OCI-LY3 (cell line): ENCODE measurements around the gene CA7.

Experiments used
- H2AFZ ChIP-seq: fragments of 200-600, 300-600 bp; shearing (Covaris generic); 2 replicates; pipeline ENCODE4 v1.6.0; 2014; ENCODE audit warnings: antibody characterized with exemption, low read depth, low read length
- H3K27ac ChIP-seq: fragments of 200-600, 300-600 bp; sonication (generic); 2 replicates; pipeline ENCODE4 v1.5.1; 2014; ENCODE audit warnings: mild to moderate bottlenecking, low read length, moderate library complexity, mixed read lengths
- H3K27me3 ChIP-seq: fragments of 200-600, 300-600 bp; sonication (generic); 2 replicates; pipeline ENCODE4 v1.6.1; 2014; ENCODE audit warnings: low read depth, low read length, mixed read lengths
- H3K36me3 ChIP-seq: fragments of 200-600, 300-600 bp; sonication (generic); replicated peaks from 2 replicates; pipeline ENCODE3; 2014; ENCODE audit warnings: low read depth, low read length, mixed read lengths
- H3K4me1 ChIP-seq: fragments of 300-600, 200-600 bp; sonication (generic); 2 replicates; pipeline ENCODE4 v1.6.1; 2014; ENCODE audit warnings: low read length, mixed read lengths
- H3K4me2 ChIP-seq: fragments of 200-600, 300-600 bp; sonication (generic); 2 replicates; pipeline ENCODE4 v1.6.1; 2014; ENCODE audit warnings: low read length, mixed read lengths
- H3K4me3 ChIP-seq: fragments of 300-600, 200-600 bp; sonication (generic); 2 replicates; pipeline ENCODE4 v1.5.1; 2014; ENCODE audit warnings: antibody characterized with exemption, mild to moderate bottlenecking, low read length, moderate library complexity
- H3K79me2 ChIP-seq: fragments of 300-600, 200-600 bp; shearing (Covaris generic); 2 replicates; pipeline ENCODE4 v1.6.1; 2014; ENCODE audit warnings: mild to moderate bottlenecking, low read length, mixed read lengths
- H3K9ac ChIP-seq: fragments of 300-600, 200-600 bp; shearing (Covaris generic); 2 replicates; pipeline ENCODE4 v1.6.0; 2014; ENCODE audit warnings: mild to moderate bottlenecking, low read length, moderate library complexity
- H3K9me3 ChIP-seq: fragments of 200-600, 300-600 bp; shearing (Covaris generic); 2 replicates; pipeline ENCODE4 v1.6.1; 2014; ENCODE audit warnings: low read length, mixed read lengths; ENCODE audit not compliant: insufficient read depth
- H4K20me1 ChIP-seq: fragments of 200-600, 300-600 bp; sonication (generic); 2 replicates; pipeline ENCODE4 v1.6.1; 2016; ENCODE audit warnings: low read length, mixed read lengths; ENCODE audit not compliant: insufficient read depth
- CTCF ChIP-seq: fragments of 200-600, 300-600 bp; sonication (generic); IDR thresholded peaks from 2 replicates; pipeline ENCODE4 v1.5.1; 2014; ENCODE audit warnings: antibody characterized with exemption, low read length, low read depth
- EZH2phosphoT487 ChIP-seq: fragments of 200-600 bp; shearing (Covaris generic); IDR thresholded peaks from 2 replicates; pipeline ENCODE4 v1.6.1; 2018; ENCODE audit warnings: antibody characterized with exemption, mixed run types, low read depth

CA7 gene

GRCh38 chr16:66882702-66883101 lies 38.5 kb downstream of the CA7 start:
- 0 out of 2 replicates have a peak, but pooled peaks cover 7% of the 10 kb centered on the region for H4K20me1 ChIP-seq
- H3K36me3 ChIP-seq, result peaks cover 29% of the 10 kb centered on the region
- no peak overlapping the region for H2AFZ ChIP-seq
- no peaks in the 10 kb centered on the region for H3K9me3 ChIP-seq
- no peaks in the 10 kb centered on the region for H3K27me3 ChIP-seq
- H3K4me2 ChIP-seq, result no peak overlapping the region
- H3K4me3 ChIP-seq, result no peak overlapping the region
- peaks cover 18% of the 10 kb centered on the region for H3K4me1 ChIP-seq
- peaks cover 21% of the 10 kb centered on the region for H3K79me2 ChIP-seq
- H3K27ac ChIP-seq, result no peak overlapping the region
- TF ChIP-seq EZH2phosphoT487 (no peak), CTCF (no peak)
- H3K9ac ChIP-seq, result no peak overlapping the region

- Histone ChIP-seq H3K4me2 (no peak overlapping the region), H3K36me3 (peaks cover 36% of the 10 kb centered on the region), H3K79me2 (peaks cover 21% of the 10 kb centered on the region)
Observed at GRCh38 chr16:66885491-66885890, 41.3 kb downstream of the CA7 start.

GRCh38 chr16:66886321-66886720 lies 42.1 kb downstream of the CA7 start:
- Histone ChIP-seq H4K20me1 (0 out of 2 replicates have a peak, but pooled peaks cover 7% of the 10 kb centered on the region), H3K4me2 (no peak overlapping the region), H3K9me3 (no peaks in the 10 kb centered on the region), H3K9ac (no peak overlapping the region), H3K79me2 (peaks cover 13% of the 10 kb centered on the region), H3K4me3 (no peak overlapping the region), H3K36me3 (peaks cover 36% of the 10 kb centered on the region), H3K27ac (no peak overlapping the region), H3K27me3 (no peaks in the 10 kb centered on the region), H2AFZ (no peak overlapping the region), H3K4me1 (peaks cover 5% of the 10 kb centered on the region)
- no peak for TF ChIP-seq CTCF
- no peak for TF ChIP-seq EZH2phosphoT487

More at GRCh38 chr16:66885491-66885890, 41.3 kb downstream of the CA7 start:
- H3K9ac ChIP-seq, result no peak overlapping the region
- peaks cover 5% of the 10 kb centered on the region for H3K4me1 ChIP-seq
- H3K4me3 ChIP-seq, result no peak overlapping the region
- TF ChIP-seq CTCF (no peak), EZH2phosphoT487 (no peak)
- no peaks in the 10 kb centered on the region for H3K27me3 ChIP-seq
- no peaks in the 10 kb centered on the region for H3K9me3 ChIP-seq
- H2AFZ ChIP-seq, result no peak overlapping the region
- H3K27ac ChIP-seq, result no peak overlapping the region
- H4K20me1 ChIP-seq, result 0 out of 2 replicates have a peak, but pooled peaks cover 7% of the 10 kb centered on the region

- H4K20me1 ChIP-seq, result 0 out of 2 replicates have a peak, but pooled peaks cover 7% of the 10 kb centered on the region
- TF ChIP-seq EZH2phosphoT487 (no peak), CTCF (no peak)
- H3K9me3 ChIP-seq, result no peaks in the 10 kb centered on the region
- H3K27me3 ChIP-seq, result no peaks in the 10 kb centered on the region
- H3K4me2 ChIP-seq, result no peak overlapping the region
- peaks cover 36% of the 10 kb centered on the region for H3K36me3 ChIP-seq
- no peak overlapping the region for H3K4me3 ChIP-seq
- no peaks in the 10 kb centered on the region; the same call in 1 of the 2 replicates for H3K4me1 ChIP-seq
- peaks cover 7% of the 10 kb centered on the region for H3K79me2 ChIP-seq
- no peak overlapping the region for H3K9ac ChIP-seq
- H3K27ac ChIP-seq, result no peak overlapping the region
- H2AFZ ChIP-seq, result no peak overlapping the region
Observed at GRCh38 chr16:66886914-66887313, 42.7 kb downstream of the CA7 start.
